ENCODE measurements around the gene OR6Q1.

DNA sequence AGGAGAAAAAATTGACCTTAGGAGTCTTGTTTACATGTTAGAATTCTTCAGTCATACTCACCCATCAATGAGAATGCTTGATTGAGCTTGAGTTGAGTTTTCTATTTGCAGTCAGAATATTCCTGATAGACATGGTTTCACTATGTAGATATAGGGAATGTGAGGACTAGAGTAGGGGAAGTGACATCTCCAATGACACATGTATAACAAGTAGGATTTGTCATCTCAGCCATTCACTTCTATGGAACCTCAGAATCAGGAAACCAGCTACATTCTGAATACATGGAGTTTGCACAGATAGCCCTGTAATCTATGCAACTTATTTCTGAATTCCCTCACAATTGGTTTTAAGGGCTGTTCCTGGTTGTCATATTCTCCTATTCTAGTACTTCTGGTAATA lies 27.2 kb upstream of the OR6Q1 start:
- no peak for TF ChIP-seq POLR2A (IDR thresholded peaks at IDR 0.05)
- TF ChIP-seq, protein P1, sequence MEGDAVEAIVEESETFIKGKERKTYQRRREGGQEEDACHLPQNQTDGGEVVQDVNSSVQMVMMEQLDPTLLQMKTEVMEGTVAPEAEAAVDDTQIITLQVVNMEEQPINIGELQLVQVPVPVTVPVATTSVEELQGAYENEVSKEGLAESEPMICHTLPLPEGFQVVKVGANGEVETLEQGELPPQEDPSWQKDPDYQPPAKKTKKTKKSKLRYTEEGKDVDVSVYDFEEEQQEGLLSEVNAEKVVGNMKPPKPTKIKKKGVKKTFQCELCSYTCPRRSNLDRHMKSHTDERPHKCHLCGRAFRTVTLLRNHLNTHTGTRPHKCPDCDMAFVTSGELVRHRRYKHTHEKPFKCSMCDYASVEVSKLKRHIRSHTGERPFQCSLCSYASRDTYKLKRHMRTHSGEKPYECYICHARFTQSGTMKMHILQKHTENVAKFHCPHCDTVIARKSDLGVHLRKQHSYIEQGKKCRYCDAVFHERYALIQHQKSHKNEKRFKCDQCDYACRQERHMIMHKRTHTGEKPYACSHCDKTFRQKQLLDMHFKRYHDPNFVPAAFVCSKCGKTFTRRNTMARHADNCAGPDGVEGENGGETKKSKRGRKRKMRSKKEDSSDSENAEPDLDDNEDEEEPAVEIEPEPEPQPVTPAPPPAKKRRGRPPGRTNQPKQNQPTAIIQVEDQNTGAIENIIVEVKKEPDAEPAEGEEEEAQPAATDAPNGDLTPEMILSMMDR (IDR thresholded peaks at IDR 0.05) = no peak

Measured in Peyer's patch (tissue), 4 donors.